GM13976 (cell line): ENCODE measurements around the gene KRT80.

ENCODE experiments used
- DNase-seq: peaks from one replicate; pipeline ENCODE4 v3.0.0; 2012; ENCODE audit warnings: low spot score
- CTCF ChIP-seq: IDR thresholded peaks from 2 replicates; pipeline ENCODE4 v1.5.1; 2012; ENCODE audit warnings: borderline replicate concordance, mild to moderate bottlenecking; ENCODE audit not compliant: insufficient read depth; ENCODE audit errors: extremely low read depth, missing control alignments, control extremely low read depth
- in situ Hi-C: fragments of 300-500 bp; cut with MboI; formaldehyde crosslinking; loops from one replicate; pipeline ENCODE4 v1.12.0; 2022; ENCODE audit warnings: low sequenced_read_pairs, mixed read lengths, inconsistent platforms; ENCODE audit not compliant: unreplicated experiment

Gene KRT80

GRCh38 chr12:52181746-52182145 is 10.1 kb downstream of the KRT80 start:
- no peak for TF ChIP-seq CTCF
- DNase-seq, result no peak
- in situ Hi-C loops, result no loop called here

GRCh38 chr12:52180971-52181628 is 10.7 kb downstream of the KRT80 start:
- DNase-seq, result no peak
- no peak for TF ChIP-seq CTCF
- in situ Hi-C loops, result no loop called here

GRCh38 chr12:52179396-52179973 is 12.3 kb downstream of the KRT80 start:
- in situ Hi-C loops, result no loop called here
- DNase-seq, result no peak

GRCh38 chr12:52178984-52179383 is 12.8 kb downstream of the KRT80 start:
- DNase-seq, result no peak
- TF ChIP-seq CTCF, result no peak

More at GRCh38 chr12:52179396-52179973, 12.3 kb downstream of the KRT80 start:
- no peak for TF ChIP-seq CTCF

GRCh38 chr12:52178443-52178842 is 13.4 kb downstream of the KRT80 start:
- in situ Hi-C loops, result no loop called here
- TF ChIP-seq CTCF, result no peak
- no peak for DNase-seq

More at GRCh38 chr12:52178984-52179383, 12.8 kb downstream of the KRT80 start:
- in situ Hi-C loops, result no loop called here

GRCh38 chr12:52175371-52176350 is 16.2 kb downstream of the KRT80 start:
- TF ChIP-seq CTCF, result no peak
- in situ Hi-C loops, result no loop called here
- DNase-seq, result no peak
